NT2/D1 (cell line): ENCODE data around the gene NIPAL3.

ENCODE experiments used
- SUZ12 ChIP-seq: IDR thresholded peaks from 2 replicates; pipeline ENCODE4 v1.6.1; 2011; ENCODE audit not compliant: insufficient read length, insufficient read depth; ENCODE audit errors: extremely low read depth
- YY1 ChIP-seq: IDR thresholded peaks from 2 replicates; pipeline ENCODE4 v1.6.1; 2011; ENCODE audit not compliant: insufficient read length, insufficient read depth
- ZNF274 ChIP-seq: IDR thresholded peaks from 2 replicates; pipeline ENCODE4 v1.6.1; 2011; ENCODE audit warnings: mild to moderate bottlenecking, low read depth, low read length

GRCh38 chr1:24441996-24442668 lies 26.5 kb downstream of the NIPAL3 start:
- TF ChIP-seq YY1 = no peak
- TF ChIP-seq SUZ12 = no peak
- TF ChIP-seq ZNF274 = no peak
